HEK293 (cell line): Measurements from ENCODE around the gene C12orf56.

ENCODE experiments used
- GLIS1 ChIP-seq: fragments of 450-650 bp; formaldehyde crosslinking; IDR thresholded peaks from 2 replicates; pipeline ENCODE4 v1.5.1; 2016; ENCODE audit warnings: missing biosample characterization, missing genetic modification characterization
- KLF7 ChIP-seq: fragments of 450-650 bp; formaldehyde crosslinking; IDR thresholded peaks from 2 replicates; pipeline ENCODE4 v1.5.1; 2016; ENCODE audit warnings: missing biosample characterization, missing genetic modification characterization, borderline replicate concordance
- OVOL3 ChIP-seq: fragments of 450-650 bp; formaldehyde crosslinking; IDR thresholded peaks from 2 replicates; pipeline ENCODE4 v1.5.1; 2016; ENCODE audit warnings: missing biosample characterization, missing genetic modification characterization
- SP7 ChIP-seq: fragments of 450-650 bp; formaldehyde crosslinking; IDR thresholded peaks from 2 replicates; pipeline ENCODE4 v1.5.1; 2016; ENCODE audit warnings: missing biosample characterization, missing genetic modification characterization
- ZBTB17 ChIP-seq: fragments of 450-650 bp; formaldehyde crosslinking; IDR thresholded peaks from 2 replicates; pipeline ENCODE4 v1.5.1; 2016; ENCODE audit warnings: missing biosample characterization, missing genetic modification characterization
- ZBTB21 ChIP-seq: fragments of 450-650 bp; formaldehyde crosslinking; IDR thresholded peaks from 2 replicates; pipeline ENCODE4 v1.5.1; 2017; ENCODE audit warnings: missing biosample characterization, missing genetic modification characterization
- ZNF112 ChIP-seq: fragments of 450-650 bp; formaldehyde crosslinking; IDR thresholded peaks from 2 replicates; pipeline ENCODE4 v1.5.0; 2017; ENCODE audit warnings: missing biosample characterization, missing genetic modification characterization
- ZNF19 ChIP-seq: fragments of 450-650 bp; formaldehyde crosslinking; IDR thresholded peaks from 2 replicates; pipeline ENCODE4; 2016; ENCODE audit warnings: missing biosample characterization, missing genetic modification characterization, low read depth
- ZNF423 ChIP-seq: fragments of 450-650 bp; formaldehyde crosslinking; IDR thresholded peaks from 2 replicates; pipeline ENCODE4 v1.5.1; 2016; ENCODE audit warnings: missing biosample characterization, missing genetic modification characterization
- ZNF585B ChIP-seq: fragments of 450-650 bp; formaldehyde crosslinking; IDR thresholded peaks from 2 replicates; pipeline ENCODE4 v1.5.1; 2016; ENCODE audit warnings: missing biosample characterization, missing genetic modification characterization
- ZNF670 ChIP-seq: fragments of 450-650 bp; formaldehyde crosslinking; IDR thresholded peaks from 2 replicates; pipeline ENCODE4 v1.5.1; 2016; ENCODE audit warnings: missing biosample characterization, missing genetic modification characterization, low read depth
- TF ChIP-seq, protein P1 (sequence below): fragments of 450-650 bp; formaldehyde crosslinking; IDR thresholded peaks from 2 replicates; pipeline ENCODE4 v1.5.1; 2016; ENCODE audit warnings: missing biosample characterization, missing genetic modification characterization
- TF ChIP-seq, protein P2 (sequence below): fragments of 450-650 bp; formaldehyde crosslinking; IDR thresholded peaks from 2 replicates; pipeline ENCODE4 v1.5.1; 2016; ENCODE audit warnings: missing biosample characterization, missing genetic modification characterization
- TF ChIP-seq, protein P3 (sequence below): fragments of 450-650 bp; formaldehyde crosslinking; IDR thresholded peaks from 2 replicates; pipeline ENCODE4 v1.5.1; 2016; ENCODE audit warnings: missing biosample characterization, missing genetic modification characterization
- TF ChIP-seq, protein P4 (sequence below): fragments of 450-650 bp; formaldehyde crosslinking; IDR thresholded peaks from 2 replicates; pipeline ENCODE4 v1.5.1; 2017; ENCODE audit warnings: missing biosample characterization, missing genetic modification characterization
- TF ChIP-seq, protein P5 (sequence below): fragments of 450-650 bp; formaldehyde crosslinking; IDR thresholded peaks from 2 replicates; pipeline ENCODE4 v1.5.1; 2017; ENCODE audit warnings: missing biosample characterization, mild to moderate bottlenecking, missing genetic modification characterization, moderate library complexity
- TF ChIP-seq, protein P6 (sequence below): fragments of 450-650 bp; formaldehyde crosslinking; IDR thresholded peaks from 2 replicates; pipeline ENCODE4 v1.5.1; 2016; ENCODE audit warnings: missing biosample characterization, missing genetic modification characterization
- TF ChIP-seq, protein P7 (sequence below): fragments of 450-650 bp; formaldehyde crosslinking; IDR thresholded peaks from 2 replicates; pipeline ENCODE4 v1.5.1; 2016; ENCODE audit warnings: missing biosample characterization, missing genetic modification characterization
- TF ChIP-seq, protein P8 (sequence below): fragments of 450-650 bp; formaldehyde crosslinking; IDR thresholded peaks from 2 replicates; pipeline ENCODE4 v1.5.1; 2016; ENCODE audit warnings: missing biosample characterization, missing genetic modification characterization
- TF ChIP-seq, protein P9 (sequence below): fragments of 450-650 bp; formaldehyde crosslinking; IDR thresholded peaks from 2 replicates; pipeline ENCODE4 v1.5.1; 2016; ENCODE audit warnings: missing biosample characterization, missing genetic modification characterization, low read depth
- TF ChIP-seq, protein P10 (sequence below): IDR thresholded peaks from 2 replicates; pipeline ENCODE4 v1.6.1; 2011; ENCODE audit warnings: mild to moderate bottlenecking, low read depth, low read length, borderline replicate concordance

C12orf56 gene

DNA sequence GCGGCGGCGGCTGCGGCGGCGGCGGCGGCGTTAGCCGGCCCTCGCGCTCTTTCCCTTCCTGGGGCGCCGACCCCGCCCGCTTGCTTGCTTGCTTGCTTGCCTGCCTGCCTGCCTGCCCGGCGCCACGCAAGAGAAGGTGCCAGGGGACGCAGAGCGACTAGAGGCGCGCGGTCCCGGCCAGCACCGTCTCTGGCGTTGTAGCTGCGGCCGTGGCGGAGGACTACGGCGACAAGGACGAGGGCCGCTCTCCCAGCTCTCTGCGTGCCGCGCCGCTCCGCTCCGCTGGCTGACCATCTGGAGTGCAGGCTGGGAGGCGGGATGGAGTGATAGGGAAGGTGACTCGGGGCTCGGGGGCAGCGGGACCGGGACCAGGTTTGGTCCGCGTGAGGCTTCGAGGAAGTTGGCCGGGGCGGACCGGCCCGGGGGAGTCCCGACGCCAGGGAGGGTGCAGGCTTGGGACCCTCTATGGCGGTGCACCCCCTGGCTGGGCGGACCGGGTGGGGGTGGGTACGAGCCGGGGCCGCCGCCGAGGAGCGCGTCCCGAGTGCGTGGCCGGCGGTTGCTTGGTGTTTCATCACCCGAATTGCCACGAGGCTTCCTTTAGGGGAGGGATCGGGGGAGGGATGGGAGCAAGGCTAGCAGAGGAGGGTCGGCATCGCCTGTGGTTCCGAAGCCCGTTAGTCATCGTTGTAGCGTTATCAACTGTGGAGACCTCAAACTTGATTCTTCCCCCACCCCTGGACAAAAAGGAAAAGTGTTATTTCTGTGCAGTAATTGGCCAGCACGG lies 14.1 kb upstream of the C12orf56 start (continued):
- TF ChIP-seq, protein P1, sequence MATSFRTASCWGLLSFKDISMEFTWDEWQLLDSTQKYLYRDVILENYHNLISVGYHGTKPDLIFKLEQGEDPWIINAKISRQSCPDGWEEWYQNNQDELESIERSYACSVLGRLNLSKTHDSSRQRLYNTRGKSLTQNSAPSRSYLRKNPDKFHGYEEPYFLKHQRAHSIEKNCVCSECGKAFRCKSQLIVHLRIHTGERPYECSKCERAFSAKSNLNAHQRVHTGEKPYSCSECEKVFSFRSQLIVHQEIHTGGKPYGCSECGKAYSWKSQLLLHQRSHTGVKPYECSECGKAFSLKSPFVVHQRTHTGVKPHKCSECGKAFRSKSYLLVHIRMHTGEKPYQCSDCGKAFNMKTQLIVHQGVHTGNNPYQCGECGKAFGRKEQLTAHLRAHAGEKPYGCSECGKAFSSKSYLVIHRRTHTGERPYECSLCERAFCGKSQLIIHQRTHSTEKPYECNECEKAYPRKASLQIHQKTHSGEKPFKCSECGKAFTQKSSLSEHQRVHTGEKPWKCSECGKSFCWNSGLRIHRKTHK = no peak
- TF ChIP-seq GLIS1 (peak; percentile 64), ZBTB17 (tag by site-specific recombination) (peak; percentile 87), KLF7 (tag by site-specific recombination) (0 out of 2 replicates have a peak, but pooled peaks have one; percentile 6), SP7 (peak; percentile 75; the same call in 1 of the 2 replicates), ZNF585B (tag by site-specific recombination) (no peak), ZNF423 (tag by site-specific recombination) (peak; percentile 80), ZBTB21 (0 out of 2 replicates have a peak, but pooled peaks have one; percentile 30), ZNF19 (tag by site-specific recombination) (no peak), ZNF670 (tag by site-specific recombination) (no peak), ZNF112 (tag by site-specific recombination) (no peak), OVOL3 (tag by site-specific recombination) (no peak)
- TF ChIP-seq, protein P2, sequence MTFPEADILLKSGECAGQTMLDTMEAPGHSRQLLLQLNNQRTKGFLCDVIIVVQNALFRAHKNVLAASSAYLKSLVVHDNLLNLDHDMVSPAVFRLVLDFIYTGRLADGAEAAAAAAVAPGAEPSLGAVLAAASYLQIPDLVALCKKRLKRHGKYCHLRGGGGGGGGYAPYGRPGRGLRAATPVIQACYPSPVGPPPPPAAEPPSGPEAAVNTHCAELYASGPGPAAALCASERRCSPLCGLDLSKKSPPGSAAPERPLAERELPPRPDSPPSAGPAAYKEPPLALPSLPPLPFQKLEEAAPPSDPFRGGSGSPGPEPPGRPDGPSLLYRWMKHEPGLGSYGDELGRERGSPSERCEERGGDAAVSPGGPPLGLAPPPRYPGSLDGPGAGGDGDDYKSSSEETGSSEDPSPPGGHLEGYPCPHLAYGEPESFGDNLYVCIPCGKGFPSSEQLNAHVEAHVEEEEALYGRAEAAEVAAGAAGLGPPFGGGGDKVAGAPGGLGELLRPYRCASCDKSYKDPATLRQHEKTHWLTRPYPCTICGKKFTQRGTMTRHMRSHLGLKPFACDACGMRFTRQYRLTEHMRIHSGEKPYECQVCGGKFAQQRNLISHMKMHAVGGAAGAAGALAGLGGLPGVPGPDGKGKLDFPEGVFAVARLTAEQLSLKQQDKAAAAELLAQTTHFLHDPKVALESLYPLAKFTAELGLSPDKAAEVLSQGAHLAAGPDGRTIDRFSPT = peak; percentile 68; the same call in 1 of the 2 replicates
- TF ChIP-seq, protein P3, sequence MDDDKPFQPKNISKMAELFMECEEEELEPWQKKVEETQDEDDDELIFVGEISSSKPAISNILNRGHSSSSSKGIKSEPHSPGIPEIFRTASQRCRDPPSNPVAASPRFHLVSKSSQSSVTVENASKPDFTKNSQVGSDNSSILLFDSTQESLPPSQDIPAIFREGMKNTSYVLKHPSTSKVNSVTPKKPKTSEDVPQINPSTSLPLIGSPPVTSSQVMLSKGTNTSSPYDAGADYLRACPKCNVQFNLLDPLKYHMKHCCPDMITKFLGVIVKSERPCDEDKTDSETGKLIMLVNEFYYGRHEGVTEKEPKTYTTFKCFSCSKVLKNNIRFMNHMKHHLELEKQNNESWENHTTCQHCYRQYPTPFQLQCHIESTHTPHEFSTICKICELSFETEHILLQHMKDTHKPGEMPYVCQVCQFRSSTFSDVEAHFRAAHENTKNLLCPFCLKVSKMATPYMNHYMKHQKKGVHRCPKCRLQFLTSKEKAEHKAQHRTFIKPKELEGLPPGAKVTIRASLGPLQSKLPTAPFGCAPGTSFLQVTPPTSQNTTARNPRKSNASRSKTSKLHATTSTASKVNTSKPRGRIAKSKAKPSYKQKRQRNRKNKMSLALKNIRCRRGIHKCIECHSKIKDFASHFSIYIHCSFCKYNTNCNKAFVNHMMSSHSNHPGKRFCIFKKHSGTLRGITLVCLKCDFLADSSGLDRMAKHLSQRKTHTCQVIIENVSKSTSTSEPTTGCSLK (tag by site-specific recombination) = no peak
- TF ChIP-seq, protein P4, sequence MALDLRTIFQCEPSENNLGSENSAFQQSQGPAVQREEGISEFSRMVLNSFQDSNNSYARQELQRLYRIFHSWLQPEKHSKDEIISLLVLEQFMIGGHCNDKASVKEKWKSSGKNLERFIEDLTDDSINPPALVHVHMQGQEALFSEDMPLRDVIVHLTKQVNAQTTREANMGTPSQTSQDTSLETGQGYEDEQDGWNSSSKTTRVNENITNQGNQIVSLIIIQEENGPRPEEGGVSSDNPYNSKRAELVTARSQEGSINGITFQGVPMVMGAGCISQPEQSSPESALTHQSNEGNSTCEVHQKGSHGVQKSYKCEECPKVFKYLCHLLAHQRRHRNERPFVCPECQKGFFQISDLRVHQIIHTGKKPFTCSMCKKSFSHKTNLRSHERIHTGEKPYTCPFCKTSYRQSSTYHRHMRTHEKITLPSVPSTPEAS (tag by site-specific recombination) = peak; percentile 58; the same call in 1 of the 2 replicates
- TF ChIP-seq, protein P5, sequence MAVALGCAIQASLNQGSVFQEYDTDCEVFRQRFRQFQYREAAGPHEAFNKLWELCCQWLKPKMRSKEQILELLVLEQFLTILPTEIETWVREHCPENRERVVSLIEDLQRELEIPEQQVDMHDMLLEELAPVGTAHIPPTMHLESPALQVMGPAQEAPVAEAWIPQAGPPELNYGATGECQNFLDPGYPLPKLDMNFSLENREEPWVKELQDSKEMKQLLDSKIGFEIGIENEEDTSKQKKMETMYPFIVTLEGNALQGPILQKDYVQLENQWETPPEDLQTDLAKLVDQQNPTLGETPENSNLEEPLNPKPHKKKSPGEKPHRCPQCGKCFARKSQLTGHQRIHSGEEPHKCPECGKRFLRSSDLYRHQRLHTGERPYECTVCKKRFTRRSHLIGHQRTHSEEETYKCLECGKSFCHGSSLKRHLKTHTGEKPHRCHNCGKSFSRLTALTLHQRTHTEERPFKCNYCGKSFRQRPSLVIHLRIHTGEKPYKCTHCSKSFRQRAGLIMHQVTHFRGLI (tag by site-specific recombination) = no peak; the same call in 1 of the 2 replicates
- TF ChIP-seq, protein P6, sequence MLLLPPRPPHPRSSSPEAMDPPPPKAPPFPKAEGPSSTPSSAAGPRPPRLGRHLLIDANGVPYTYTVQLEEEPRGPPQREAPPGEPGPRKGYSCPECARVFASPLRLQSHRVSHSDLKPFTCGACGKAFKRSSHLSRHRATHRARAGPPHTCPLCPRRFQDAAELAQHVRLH (tag by site-specific recombination) = no peak
- TF ChIP-seq, protein P7, sequence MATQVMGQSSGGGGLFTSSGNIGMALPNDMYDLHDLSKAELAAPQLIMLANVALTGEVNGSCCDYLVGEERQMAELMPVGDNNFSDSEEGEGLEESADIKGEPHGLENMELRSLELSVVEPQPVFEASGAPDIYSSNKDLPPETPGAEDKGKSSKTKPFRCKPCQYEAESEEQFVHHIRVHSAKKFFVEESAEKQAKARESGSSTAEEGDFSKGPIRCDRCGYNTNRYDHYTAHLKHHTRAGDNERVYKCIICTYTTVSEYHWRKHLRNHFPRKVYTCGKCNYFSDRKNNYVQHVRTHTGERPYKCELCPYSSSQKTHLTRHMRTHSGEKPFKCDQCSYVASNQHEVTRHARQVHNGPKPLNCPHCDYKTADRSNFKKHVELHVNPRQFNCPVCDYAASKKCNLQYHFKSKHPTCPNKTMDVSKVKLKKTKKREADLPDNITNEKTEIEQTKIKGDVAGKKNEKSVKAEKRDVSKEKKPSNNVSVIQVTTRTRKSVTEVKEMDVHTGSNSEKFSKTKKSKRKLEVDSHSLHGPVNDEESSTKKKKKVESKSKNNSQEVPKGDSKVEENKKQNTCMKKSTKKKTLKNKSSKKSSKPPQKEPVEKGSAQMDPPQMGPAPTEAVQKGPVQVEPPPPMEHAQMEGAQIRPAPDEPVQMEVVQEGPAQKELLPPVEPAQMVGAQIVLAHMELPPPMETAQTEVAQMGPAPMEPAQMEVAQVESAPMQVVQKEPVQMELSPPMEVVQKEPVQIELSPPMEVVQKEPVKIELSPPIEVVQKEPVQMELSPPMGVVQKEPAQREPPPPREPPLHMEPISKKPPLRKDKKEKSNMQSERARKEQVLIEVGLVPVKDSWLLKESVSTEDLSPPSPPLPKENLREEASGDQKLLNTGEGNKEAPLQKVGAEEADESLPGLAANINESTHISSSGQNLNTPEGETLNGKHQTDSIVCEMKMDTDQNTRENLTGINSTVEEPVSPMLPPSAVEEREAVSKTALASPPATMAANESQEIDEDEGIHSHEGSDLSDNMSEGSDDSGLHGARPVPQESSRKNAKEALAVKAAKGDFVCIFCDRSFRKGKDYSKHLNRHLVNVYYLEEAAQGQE (tag by site-specific recombination) = peak; percentile 49; the same call in 1 of the 2 replicates
- TF ChIP-seq, protein P8, sequence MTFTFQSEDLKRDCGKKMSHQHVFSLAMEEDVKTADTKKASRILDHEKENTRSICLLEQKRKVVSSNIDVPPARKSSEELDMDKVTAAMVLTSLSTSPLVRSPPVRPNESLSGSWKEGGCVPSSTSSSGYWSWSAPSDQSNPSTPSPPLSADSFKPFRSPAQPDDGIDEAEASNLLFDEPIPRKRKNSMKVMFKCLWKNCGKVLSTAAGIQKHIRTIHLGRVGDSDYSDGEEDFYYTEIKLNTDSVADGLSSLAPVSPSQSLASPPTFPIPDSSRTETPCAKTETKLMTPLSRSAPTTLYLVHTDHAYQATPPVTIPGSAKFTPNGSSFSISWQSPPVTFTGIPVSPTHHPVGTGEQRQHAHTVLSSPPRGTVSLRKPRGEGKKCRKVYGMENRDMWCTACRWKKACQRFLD = no peak
- TF ChIP-seq, protein P9, sequence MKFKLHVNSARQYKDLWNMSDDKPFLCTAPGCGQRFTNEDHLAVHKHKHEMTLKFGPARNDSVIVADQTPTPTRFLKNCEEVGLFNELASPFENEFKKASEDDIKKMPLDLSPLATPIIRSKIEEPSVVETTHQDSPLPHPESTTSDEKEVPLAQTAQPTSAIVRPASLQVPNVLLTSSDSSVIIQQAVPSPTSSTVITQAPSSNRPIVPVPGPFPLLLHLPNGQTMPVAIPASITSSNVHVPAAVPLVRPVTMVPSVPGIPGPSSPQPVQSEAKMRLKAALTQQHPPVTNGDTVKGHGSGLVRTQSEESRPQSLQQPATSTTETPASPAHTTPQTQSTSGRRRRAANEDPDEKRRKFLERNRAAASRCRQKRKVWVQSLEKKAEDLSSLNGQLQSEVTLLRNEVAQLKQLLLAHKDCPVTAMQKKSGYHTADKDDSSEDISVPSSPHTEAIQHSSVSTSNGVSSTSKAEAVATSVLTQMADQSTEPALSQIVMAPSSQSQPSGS (tag by site-specific recombination) = no peak
- TF ChIP-seq, protein P10, sequence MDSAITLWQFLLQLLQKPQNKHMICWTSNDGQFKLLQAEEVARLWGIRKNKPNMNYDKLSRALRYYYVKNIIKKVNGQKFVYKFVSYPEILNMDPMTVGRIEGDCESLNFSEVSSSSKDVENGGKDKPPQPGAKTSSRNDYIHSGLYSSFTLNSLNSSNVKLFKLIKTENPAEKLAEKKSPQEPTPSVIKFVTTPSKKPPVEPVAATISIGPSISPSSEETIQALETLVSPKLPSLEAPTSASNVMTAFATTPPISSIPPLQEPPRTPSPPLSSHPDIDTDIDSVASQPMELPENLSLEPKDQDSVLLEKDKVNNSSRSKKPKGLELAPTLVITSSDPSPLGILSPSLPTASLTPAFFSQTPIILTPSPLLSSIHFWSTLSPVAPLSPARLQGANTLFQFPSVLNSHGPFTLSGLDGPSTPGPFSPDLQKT = no peak; the same call in 1 of the 2 replicates
